Ammon's horn (tissue), 1 donor: Measurements from ENCODE around the gene RNF175.
A peak's percentile ranks its signal among the peaks of the same experiment; 100 is the strongest.

Source experiments
- DNase-seq: peaks from one replicate; pipeline ENCODE4 v3.0.0-alpha.2; 2016; ENCODE audit warnings: low spot score

Gene RNF175

DNA sequence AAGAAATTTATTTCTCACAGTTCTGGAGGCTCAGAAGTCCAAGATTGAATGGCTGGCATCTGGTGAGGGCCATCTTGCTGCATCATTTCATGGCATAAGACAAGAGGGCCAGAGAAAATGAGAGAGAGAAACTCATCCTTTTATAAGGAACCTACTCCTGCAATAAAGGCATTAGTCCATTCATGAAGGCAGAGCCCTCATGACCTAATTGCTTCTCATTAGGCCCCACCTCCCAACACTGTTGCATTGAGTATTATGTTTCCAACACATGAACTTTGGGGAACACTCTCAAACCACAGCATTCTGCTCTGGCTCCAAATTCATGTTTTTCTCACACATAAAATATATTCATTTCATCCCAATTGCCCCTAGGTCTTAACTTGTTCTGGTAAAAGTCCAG is 14.2 kb downstream of the RNF175 start:
- DNase-seq: no peak

DNA sequence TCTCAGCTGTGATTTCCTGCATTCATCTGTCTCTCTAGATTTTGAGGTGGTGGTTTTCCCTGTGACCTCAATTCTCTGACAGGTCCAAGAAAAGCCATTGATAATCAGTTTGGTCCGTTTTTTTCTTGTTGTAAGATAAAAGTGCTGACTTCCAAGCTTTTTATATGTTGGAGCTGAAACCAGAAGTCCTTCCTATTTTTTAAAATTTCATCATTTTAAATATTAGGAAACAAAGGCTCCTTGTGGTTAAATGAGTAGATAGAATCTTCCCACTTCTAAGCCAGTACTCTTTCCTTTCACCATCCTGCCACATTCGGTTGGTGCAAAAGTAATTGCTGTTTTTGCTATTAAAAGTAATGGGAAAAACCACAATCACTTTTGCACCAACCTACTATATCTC is 18.3 kb downstream of the RNF175 start:
- no peak for DNase-seq

DNA sequence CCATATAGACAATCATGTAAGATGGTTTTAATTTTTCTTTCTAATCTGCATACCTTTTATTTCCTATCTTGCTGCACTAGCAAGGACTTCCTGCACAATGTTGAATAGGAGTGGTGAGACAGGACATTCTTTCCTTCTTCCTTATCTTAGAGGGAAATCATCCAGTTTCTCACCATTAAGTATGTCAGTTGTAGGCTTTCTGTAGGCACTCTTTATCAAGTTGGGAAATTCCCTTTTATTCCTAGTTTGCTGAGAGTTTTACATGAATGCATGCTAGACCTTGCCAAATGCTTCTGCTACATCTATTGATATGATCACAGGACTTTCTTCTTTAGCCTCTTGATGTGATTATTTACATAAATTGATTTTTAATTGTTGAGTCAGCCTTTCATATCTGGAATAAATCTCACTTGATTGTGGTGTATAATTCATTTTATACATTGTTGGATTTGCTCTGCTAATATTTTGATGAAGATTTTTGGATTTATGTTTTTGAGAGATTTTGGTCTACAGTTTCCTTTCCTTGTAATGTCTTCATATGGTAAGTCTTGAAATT is 23.8 kb downstream of the RNF175 start:
- DNase-seq: no peak

DNA sequence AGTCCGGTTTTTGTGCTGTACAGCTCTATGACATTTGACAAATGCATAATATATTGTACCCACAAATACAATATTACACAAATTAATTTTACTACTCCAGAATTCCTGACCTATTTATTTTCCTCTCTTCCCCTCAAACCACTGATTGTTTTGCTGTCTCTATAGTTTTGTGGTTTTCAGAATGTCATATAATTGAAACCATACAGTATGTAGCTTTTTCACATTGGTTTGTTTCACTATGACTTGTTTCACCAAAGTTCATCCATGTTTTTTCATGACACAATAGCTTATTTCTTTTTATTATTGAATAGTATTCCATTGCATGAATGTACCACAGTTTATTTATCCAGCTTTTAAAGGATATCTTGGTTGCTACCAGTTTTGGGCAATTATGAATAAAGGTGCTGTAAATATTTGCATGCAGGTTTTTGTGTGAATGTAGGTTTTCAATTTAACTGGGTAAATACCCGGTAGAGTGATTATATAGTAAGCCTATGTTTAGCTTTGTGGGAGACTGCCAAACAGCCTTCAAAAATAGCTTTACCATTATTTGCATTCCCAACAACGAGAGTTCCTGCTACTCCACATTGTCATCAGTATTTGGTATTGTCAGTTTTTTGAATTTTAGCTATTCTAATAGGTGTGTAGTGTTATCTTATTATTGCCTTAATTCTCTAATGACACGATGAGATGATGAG is 25.9 kb downstream of the RNF175 start:
- no peak for DNase-seq

DNA sequence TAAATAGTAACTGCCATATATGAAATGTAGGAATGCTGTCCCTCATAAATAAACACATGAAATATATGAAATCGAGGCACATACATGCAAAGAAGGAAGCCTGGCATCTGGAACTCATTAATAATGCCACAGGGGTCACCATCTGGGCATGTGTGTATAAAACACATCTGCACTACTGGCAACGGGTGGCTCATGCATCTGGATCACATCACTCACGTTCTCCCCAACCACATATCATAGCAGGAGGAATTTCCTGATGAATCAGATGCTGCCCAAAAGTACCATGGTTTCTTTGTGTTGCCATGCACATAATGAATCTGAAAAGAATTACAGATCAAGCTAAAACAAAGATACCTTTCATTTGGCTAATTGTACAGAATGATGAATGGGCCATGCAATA is 28.6 kb downstream of the RNF175 start:
- no peak for DNase-seq

DNA sequence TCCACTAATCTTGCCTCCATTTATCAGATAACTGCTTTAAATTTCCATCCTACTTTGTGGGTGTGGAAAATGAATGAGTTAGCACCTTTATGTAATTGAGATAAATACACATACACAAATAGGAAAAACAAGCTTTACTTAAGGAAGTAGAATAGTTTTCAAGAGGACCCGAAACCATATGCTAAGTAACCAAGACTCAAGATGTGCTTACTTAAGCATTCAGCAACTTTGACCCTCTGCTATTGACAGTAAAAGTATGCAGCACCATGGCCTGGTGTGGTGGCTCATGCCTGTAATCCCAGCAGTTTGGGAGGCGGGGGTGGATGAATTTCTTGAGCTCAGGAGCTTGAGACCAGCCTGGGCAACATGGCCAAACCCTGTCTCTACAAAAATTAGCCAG is 29.9 kb downstream of the RNF175 start:
- DNase-seq: peak; percentile 30

DNA sequence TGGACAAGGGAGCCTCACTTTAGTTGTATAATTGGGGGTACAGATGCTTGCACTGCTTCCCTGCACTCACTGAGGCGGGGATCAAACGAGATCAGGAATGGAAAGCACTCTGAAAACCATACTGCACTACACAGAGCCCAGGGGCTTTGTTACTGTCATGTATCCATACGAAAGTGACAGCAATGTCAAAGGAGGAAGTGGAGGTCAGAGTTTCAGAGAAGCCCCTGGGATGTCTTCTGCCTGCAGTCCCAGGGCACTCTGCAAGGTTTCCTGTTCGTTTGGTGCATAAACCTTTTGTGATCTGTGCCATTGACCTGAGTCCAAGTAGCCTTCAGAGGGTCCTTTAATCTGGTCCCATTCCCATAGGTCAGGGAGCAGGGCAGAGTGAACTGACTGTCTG is 31.2 kb downstream of the RNF175 start:
- no peak for DNase-seq

DNA sequence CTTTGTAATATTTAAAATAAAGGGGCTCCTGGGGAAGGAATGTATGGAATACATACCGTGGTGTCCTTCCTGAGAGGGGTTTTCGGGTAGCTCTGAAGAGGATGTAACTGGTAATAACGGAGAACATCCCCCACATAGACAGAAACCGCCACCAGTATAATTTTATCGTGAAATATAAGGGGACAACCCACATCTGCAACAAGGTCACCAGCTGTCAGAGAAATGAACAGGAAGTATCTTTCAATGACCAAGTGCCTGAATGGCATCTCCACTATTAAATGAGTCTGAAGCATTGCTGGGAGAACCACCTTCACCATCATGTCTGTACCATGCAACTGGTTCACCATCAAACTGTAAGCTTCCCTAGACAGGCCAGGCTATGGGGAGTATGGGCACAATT is 31.7 kb downstream of the RNF175 start:
- no peak for DNase-seq

DNA sequence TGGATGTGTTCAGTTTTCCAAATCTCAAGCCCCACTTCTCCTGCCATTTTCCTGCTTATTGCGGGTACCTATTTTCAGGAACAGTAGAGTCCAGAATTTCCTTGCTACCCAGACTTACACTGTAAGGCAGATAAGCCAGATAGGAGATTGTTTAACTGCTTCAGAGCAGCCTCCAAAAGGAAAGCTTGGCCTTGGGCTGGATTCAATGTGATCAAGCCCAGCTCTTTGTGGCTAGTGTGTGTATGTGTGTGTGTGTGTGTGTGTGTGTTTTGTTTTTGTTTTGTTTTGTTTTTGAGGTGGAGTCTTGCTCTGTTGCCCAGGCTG is 34.0 kb downstream of the RNF175 start:
- no peak for DNase-seq

DNA sequence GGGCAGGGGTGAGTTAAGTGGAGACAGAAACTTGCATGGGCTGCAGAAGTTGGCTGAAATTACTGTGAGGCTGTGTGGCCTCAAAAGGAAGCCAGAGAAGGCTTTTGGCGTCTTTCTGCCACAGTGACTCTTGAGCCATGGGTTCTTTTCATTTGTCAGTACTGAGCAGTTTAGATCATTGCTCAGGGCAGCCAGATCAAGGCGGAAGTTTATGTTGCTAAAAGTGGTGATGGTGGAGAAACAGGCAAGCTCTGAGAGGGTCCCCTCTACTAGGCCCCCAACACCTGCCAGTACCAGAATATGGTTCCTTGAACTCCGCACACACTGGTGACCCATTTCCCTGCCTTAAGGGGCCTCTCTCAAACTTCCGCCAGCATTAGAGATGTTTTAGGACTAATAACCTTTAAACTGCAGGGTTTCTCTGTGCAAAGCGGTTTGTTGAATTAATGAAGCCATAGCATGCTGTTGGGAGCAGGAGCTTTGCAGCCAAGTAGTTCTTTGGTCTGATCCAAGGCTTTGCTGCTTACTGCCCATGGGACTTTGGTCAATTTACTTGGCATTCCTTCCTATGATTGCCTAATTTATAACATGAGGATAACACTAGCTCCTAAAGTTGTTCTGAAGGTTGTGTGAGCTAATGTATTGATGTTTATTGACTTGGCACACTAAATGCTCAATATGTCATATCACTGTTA is 34.5 kb downstream of the RNF175 start:
- DNase-seq: no peak

DNA sequence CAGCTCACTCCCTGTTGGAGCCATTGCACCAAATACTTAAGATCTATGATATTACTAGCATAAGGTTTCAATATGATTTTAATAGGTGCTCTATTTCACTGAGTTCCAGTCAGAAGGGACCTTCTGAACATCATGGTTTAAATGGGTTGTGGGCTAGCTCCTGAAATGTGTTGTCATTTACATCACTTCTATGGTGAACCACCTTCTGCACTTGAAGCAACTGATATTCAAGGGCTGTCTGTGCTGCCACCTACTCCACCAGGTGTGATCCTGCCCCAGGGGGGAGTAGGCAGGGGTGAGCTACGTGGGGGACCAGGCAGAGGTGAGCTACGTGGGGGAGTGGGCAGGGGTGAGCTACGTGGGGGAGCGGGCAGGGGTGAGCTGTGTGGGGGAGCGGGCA is 35.2 kb downstream of the RNF175 start:
- DNase-seq: no peak

DNA sequence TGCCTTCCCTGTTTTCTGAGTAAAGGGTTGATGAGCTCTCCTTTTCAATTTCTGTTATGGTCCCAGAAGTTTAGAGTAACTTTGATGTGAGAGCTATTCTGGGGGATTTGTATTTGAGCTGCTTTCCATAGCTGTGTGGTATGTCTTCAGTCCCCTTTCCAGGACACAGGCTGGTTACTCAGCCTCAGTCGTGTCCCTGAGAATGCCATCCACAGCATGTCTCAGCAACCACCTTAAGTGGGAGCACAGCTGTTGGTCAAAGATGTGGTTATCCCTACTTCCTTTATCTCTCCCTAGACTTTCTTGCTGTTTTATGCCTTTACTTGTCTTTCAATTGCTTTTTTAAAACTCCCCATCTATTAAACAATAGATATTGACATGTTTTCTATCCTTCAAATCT is 37.8 kb downstream of the RNF175 start:
- no peak for DNase-seq

DNA sequence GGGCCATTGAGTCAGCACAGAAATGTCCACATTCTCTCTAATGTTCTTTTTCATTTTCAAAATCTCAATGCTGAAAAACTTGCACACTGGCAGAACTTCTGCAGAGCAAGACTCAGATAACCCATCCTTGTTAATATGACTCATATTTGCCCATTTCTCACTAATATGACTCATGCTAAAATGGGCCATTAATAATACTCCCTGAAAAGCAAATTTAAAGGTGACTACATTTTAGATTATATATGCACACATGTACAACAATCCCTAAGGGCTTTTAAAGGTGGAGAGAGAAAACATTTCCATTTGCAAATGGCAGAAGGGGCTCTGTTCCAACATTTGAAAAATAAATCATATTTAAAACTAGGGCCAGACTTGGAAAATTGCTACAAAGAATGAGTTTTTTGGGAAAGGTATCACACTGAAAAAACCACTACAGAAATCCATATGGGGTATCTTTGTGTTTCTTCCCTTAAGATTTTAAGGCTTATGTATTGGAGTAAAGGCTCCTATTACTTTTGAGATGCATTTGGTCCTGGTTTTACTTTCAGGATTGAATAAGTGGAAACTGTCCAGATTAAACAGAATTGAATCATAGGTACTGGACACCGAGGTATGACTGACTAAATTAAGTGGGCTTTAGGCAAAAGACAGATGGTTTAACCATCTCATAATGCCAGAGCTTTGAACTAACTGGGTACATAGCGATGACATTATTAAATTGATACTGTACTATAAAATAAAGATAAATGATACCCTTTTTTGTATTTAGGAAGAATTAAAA is 45.8 kb downstream of the RNF175 start:
- DNase-seq: no peak

DNA sequence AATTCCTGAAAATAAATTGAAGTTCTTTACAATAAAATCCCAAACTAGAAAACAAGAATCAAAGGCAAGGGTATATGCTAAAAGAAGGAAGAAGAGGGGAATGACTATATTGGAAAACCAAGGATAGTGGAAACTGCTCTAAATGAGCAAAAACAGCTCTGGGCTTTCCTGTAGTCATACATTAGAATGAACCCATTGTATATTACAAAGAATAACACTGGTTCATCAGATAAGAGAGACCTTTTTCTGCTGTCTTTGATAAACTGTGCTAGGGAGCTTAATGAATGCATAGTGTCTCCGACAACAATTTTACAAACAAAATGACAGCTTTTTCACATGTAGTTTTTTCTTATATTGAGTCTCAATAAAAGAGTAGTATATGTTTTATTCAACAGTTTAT is 49.1 kb downstream of the RNF175 start:
- DNase-seq: no peak

DNA sequence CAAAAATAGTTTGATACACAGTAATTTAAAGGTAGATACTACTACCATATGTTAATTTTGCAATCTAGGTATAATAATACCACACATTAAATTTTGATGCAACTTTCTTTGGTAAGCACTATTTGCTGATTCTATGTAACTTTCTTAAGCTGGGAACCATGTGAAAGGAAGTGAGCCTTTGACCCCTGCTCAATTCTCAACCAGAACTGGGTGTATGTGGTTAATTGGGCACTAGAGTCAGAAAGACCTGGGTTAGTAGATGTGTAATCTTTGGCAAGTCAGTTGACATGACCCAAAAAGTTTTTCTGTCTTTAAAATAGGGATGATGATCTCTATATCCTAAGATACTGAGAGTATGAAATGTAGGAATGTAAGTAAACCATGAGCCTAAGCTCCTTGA is 53.3 kb downstream of the RNF175 start:
- no peak for DNase-seq

DNA sequence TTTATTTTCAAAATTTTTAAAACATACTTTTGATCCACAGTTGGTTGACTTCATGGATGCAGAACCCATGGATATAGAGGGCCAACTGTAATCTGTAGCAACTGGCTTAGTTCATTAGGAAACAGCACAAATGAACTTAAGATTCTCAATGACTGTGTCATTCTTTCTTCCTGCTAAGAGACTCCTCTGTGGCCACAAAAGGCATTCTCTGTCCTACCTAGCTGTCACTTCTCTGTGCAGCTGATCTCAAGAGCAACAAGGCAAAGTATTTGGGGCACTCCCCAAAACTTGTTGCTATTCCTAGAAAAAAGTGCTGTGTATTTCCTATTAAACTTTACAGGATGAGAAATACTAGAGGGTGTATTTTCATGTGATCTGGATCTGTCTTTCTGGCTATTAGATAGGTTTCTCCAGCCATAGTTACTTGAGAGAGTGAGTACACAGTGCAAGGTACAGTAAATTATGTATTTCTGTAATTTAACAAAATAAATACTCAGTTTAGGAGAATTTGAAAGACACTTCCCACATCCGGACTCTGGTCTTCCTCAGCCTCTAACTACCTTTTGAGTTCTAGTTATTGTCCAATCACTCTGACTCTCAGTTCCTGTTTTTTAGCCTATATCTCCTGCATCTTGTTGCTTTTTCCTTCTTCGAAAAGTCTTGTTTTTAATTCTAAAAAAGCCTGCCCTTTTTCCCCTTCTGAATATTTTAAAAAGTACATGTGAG is 53.9 kb downstream of the RNF175 start:
- no peak for DNase-seq

DNA sequence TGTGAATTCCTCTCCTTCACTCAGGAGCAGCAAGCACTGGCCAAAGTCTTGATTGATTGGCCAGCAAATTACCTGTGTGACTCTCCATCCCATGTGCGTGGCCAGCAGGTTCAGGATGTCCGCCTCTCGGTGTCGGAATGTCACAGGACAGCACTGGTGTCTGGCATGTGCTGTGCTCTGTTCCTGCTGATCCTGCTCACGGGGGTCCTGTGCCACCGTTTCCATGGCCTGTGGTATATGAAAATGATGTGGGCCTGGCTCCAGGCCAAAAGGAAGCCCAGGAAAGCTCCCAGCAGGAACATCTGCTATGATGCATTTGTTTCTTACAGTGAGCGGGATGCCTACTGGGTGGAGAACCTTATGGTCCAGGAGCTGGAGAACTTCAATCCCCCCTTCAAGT is 55.3 kb downstream of the RNF175 start:
- DNase-seq: no peak

DNA sequence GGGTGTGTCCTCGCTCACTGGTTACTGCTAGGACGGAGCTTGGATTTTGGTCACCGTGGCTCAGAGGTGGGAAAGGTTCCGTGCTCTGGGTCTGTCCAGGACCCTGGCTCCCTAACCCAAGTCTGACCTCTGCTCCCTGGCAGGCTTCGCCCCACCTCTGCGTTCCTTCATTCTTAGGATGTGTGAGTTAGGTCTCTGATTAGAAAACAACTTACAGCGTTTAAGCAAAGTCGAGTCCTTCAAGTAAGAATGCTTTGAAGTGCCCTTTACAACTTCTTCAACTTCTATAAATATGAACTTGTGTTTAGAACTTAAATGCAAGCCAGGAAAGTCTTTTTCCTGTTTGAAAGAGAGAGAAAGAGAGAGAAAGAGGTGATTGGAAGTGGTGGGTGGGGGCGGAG is 74.9 kb downstream of the RNF175 start:
- no peak for DNase-seq

DNA sequence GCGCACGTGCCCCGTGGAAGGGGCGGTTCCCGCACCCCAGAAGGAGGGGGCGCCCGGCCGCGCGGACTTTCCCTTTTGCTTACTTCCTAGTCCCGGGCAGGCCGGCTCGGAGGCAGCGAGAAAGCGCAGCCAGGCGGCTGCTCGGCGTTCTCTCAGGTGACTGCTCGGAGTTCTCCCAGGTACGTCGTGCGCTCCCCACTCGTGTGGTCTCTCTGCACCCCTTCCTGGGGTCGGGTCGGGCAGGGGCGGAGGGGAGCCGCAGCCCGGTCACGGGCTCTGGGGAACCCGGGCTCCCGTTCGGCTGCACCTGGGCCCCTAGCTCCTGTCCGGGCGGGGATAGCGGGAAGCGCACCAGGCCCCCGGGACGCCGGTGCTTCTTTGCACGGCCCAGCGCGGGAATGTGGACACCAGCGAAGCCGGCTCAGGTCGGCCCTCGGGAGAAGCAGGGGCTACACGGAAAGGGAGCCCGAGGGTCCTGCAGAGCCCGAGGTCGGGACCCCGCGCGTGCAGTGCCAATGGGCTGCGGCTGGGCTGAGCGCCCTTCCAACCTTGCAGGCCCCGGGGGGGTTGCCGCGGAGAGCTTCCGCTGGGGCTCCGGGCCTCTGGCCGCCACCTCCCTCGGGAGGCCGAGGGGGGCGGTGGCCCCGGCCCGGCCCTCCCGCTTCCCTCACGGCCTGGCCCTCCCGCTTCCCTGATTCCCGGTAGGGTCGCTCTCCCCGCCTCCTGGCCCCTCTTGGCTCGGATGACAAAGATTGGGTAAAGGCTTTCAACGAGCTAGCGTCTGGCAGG is 75.4 kb downstream of the RNF175 start, which contains the start of gene TLR2:
TSS of gene TLR2 (plus strand) at position 99 of the 789 bp plus-strand sequence. CDS start 18,628 bp downstream, outside the sequence.
- peak; percentile 27 for DNase-seq

DNA sequence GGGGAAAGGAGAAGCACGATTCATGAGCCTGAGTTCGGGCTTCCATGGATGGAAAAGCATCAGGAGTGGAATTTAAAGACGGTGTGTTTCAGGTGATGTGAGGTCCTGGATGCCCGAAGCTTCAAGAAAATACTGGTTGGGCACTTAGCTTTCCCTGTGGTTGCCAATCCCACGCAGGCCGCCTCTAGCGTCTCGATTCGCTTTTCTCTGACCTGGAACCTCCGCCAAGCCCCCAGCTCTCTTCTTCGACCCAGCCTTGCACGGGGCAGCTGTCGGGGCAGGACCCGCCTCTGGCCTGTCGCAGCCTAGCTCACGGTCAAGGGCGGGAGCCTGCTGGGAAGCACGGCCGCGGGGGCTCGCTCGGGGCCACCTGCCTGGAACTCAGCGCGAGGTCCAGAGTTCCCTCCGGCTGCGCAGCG is 76.1 kb downstream of the RNF175 start:
- no peak for DNase-seq

DNA sequence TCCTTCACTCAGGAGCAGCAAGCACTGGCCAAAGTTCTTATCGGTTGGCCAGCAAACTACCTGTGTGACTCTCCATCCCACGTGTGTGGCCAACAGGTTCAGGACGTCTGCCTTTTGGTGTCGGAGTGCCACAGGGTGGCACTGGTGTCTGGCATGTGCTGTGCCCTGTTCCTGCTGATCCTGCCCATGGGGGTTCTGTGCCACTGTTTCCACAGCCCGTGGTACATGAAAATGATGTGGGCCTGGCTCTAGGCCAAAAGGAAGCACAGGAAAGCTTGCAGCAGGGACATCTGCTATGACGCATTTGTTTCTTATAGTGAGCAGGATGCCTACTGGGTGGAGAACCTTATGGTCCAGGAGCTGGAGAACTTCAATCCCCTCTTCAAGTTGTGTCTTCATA is 80.3 kb downstream of the RNF175 start:
- no peak for DNase-seq
